GM23338 (cell line): ENCODE measurements around the gene PARL. TPM values are rescaled to one million over a fixed set of nuclear protein-coding genes. Genes with fewer than 3 reads are reported as not detected.

ENCODE experiments used
- ATAC-seq: fragments of 200-7000 bp; cut with Tn5 transposase; 3 replicates; pipeline ENCODE4 v1.9.1; 2020
- DNase-seq: peaks from one replicate; pipeline ENCODE4 v3.0.0-alpha.2; 2015; ENCODE audit warnings: low spot score
- H2AFZ ChIP-seq: fragments of 200-600 bp; sonication (generic); 2 replicates; pipeline ENCODE4 v1.8.0; 2016; ENCODE audit warnings: antibody characterized with exemption, mild to moderate bottlenecking, moderate library complexity
- H3F3A ChIP-seq: fragments of 200-600 bp; sonication (generic); replicated peaks from 2 replicates; pipeline ENCODE4 v1.8.0; 2017; ENCODE audit warnings: antibody characterized with exemption, mixed run types, low read depth
- H3K27ac ChIP-seq: fragments of 200-600 bp; sonication (generic); 2 replicates; pipeline ENCODE4 v1.6.1; 2016; ENCODE audit warnings: low read depth
- H3K27me3 ChIP-seq: fragments of 200-600 bp; sonication (generic); 2 replicates; pipeline ENCODE4 v1.8.0; 2016; ENCODE audit warnings: mild to moderate bottlenecking, mixed run types, moderate library complexity; ENCODE audit not compliant: insufficient read depth
- H3K36me3 ChIP-seq: fragments of 200-600 bp; sonication (generic); 2 replicates; pipeline ENCODE4 v1.8.0; 2016; ENCODE audit warnings: mild to moderate bottlenecking; ENCODE audit not compliant: insufficient read depth
- H3K4me1 ChIP-seq: fragments of 200-600 bp; sonication (generic); 2 replicates; pipeline ENCODE4 v1.8.0; 2016; ENCODE audit warnings: mild to moderate bottlenecking, moderate library complexity; ENCODE audit not compliant: insufficient read depth
- H3K4me2 ChIP-seq: fragments of 200-600 bp; sonication (generic); 2 replicates; pipeline ENCODE4 v1.7.1; 2017; ENCODE audit warnings: mixed run types
- H3K4me3 ChIP-seq: fragments of 200-600 bp; sonication (generic); 2 replicates; pipeline ENCODE4 v1.6.1; 2016; ENCODE audit warnings: mixed run types
- H3K79me2 ChIP-seq: fragments of 200-600 bp; sonication (generic); replicated peaks from 2 replicates; pipeline ENCODE4 v1.8.0; 2017; ENCODE audit warnings: mild to moderate bottlenecking; ENCODE audit not compliant: insufficient read depth
- H3K9me2 ChIP-seq: fragments of 200-600 bp; sonication (generic); 2 replicates; pipeline ENCODE4 v1.8.0; 2017; ENCODE audit not compliant: insufficient read depth
- H4K20me1 ChIP-seq: fragments of 200-600 bp; sonication (generic); replicated peaks from 2 replicates; pipeline ENCODE4 v1.8.0; 2017; ENCODE audit warnings: mild to moderate bottlenecking; ENCODE audit not compliant: insufficient read depth
- H3K27ac Mint-ChIP-seq: 2 replicates; pipeline ENCODE4 v1.8.0; 2020; ENCODE audit warnings: inconsistent platforms, mild to moderate bottlenecking, moderate library complexity, mixed read lengths
- H3K27me3 Mint-ChIP-seq: 3 replicates; pipeline ENCODE4 v1.8.0; 2022; ENCODE audit warnings: low read depth, mild to moderate bottlenecking, moderate library complexity, mixed read lengths, inconsistent platforms; ENCODE audit not compliant: insufficient read depth, poor library complexity
- H3K36me3 Mint-ChIP-seq: 3 replicates; pipeline ENCODE4 v1.8.0; 2021; ENCODE audit warnings: low read depth, mild to moderate bottlenecking, inconsistent platforms, moderate library complexity, mixed read lengths
- H3K4me1 Mint-ChIP-seq: 3 replicates; pipeline ENCODE4 v1.8.0; 2020; ENCODE audit warnings: mild to moderate bottlenecking, inconsistent platforms, mixed read lengths
- H3K4me3 Mint-ChIP-seq: 3 replicates; pipeline ENCODE4 v1.8.0; 2021; ENCODE audit warnings: moderate library complexity, mild to moderate bottlenecking, inconsistent platforms, mixed read lengths
- H3K9me3 Mint-ChIP-seq: 3 replicates; pipeline ENCODE4 v1.8.0; 2020; ENCODE audit warnings: moderate library complexity, mild to moderate bottlenecking, inconsistent platforms, mixed read lengths
- CREB1 ChIP-seq: fragments of 250-450 bp; sonication (Bioruptor Pico); IDR thresholded peaks from 2 replicates; pipeline ENCODE4 v1.5.0; 2020; ENCODE audit warnings: low read depth, mild to moderate bottlenecking, moderate library complexity
- CTCF ChIP-seq, 2 experiments: fragments of 200-600 bp in 1 of 2; sonication (generic) in 1 of 2; conservative IDR thresholded peaks; 2 replicates each; pipeline versions ENCODE4 v1.5.1 to v1.6.1; 2016 to 2017; ENCODE audit warnings: antibody characterized with exemption in 2 of 2, low read depth in 2 of 2, mild to moderate bottlenecking in 2 of 2, moderate library complexity in 1 of 2
- ETS1 ChIP-seq: IDR thresholded peaks from 2 replicates; pipeline ENCODE4 v1.6.1; 2016; ENCODE audit warnings: antibody characterized with exemption
- EZH2 ChIP-seq: fragments of 200-600 bp; sonication (generic); IDR thresholded peaks from one replicate; pipeline ENCODE4 v1.8.0; 2017; ENCODE audit warnings: antibody characterized with exemption, mild to moderate bottlenecking, low read depth; ENCODE audit not compliant: unreplicated experiment
- EZH2phosphoT487 ChIP-seq: fragments of 200-600 bp; sonication (generic); IDR thresholded peaks from one replicate; pipeline ENCODE4 v1.8.1; 2018; ENCODE audit warnings: antibody characterized with exemption; ENCODE audit not compliant: unreplicated experiment
- JUNB ChIP-seq: IDR thresholded peaks from one replicate; pipeline ENCODE4 v1.6.1; 2016; ENCODE audit warnings: antibody characterized with exemption; ENCODE audit not compliant: unreplicated experiment
- NANOG ChIP-seq: IDR thresholded peaks from 2 replicates; pipeline ENCODE4 v1.6.1; 2016; ENCODE audit warnings: antibody characterized with exemption, borderline replicate concordance
- POLR2AphosphoS5 ChIP-seq: IDR thresholded peaks from 2 replicates; pipeline ENCODE4 v1.6.1; 2016; ENCODE audit warnings: antibody characterized with exemption, low read depth
- REST ChIP-seq: IDR thresholded peaks from one replicate; pipeline ENCODE4 v1.6.1; 2018; ENCODE audit warnings: antibody characterized with exemption; ENCODE audit not compliant: unreplicated experiment
- STAT1 ChIP-seq: IDR thresholded peaks from one replicate; pipeline ENCODE4 v1.6.1; 2016; ENCODE audit warnings: antibody characterized with exemption; ENCODE audit not compliant: unreplicated experiment
- ZNF114 ChIP-seq: fragments of 250-450 bp; sonication (Bioruptor Pico); IDR thresholded peaks from 2 replicates; pipeline ENCODE4 v1.5.0; 2020; ENCODE audit warnings: mild to moderate bottlenecking, moderate library complexity
- ZNF331 ChIP-seq: fragments of 250-450 bp; sonication (Bioruptor Pico); IDR thresholded peaks from 2 replicates; pipeline ENCODE4 v1.5.0; 2020; ENCODE audit warnings: low read depth, mild to moderate bottlenecking, moderate library complexity
- ZNF462 ChIP-seq: fragments of 250-450 bp; sonication (Bioruptor Pico); IDR thresholded peaks from 2 replicates; pipeline ENCODE4 v1.5.0; 2020; ENCODE audit warnings: mild to moderate bottlenecking, moderate library complexity
- polyA plus RNA-seq: library from polyadenylated mRNA; unstranded; fragments of >200 nt; fragmentation: Nextera tagmentation; extraction: Ambion mirVana; gene quantifications from 2 replicates; pipeline ENCODE4 v1.2.1, GENCODE V29; 2016
- total RNA-seq: library from RNA; depleted of rRNA; stranded (reverse); fragments of >200 nt; shearing (Covaris generic); gene quantifications from 2 replicates; pipeline ENCODE4 v1.2.3, GENCODE V29; 2014

PARL gene
- total and polyA plus RNA-seq, 2 experiments from 2014 or later, result 67.5 to 78.7 TPM

- peaks cover 77% of the 10 kb centered on the region for H3K36me3 Mint-ChIP-seq
- H2AFZ ChIP-seq, result no peak overlapping the region
- ATAC-seq, result no peak
- no peaks in the 10 kb centered on the region for H3K4me1 Mint-ChIP-seq
- H3K4me1 ChIP-seq, result no peaks in the 10 kb centered on the region
- TF ChIP-seq STAT1, result no peak
- TF ChIP-seq CTCF (conservative IDR thresholded peaks at IDR 0.05; ENCODE audit: low read depth in 2 of 2), result no peak
- no peak for TF ChIP-seq ZNF114 (CRISPR knock-in tag)
- TF ChIP-seq REST, result no peak
- no peak for TF ChIP-seq ETS1
- TF ChIP-seq CREB1 (CRISPR knock-in tag), result no peak
- no peak for TF ChIP-seq ZNF462 (CRISPR knock-in tag)
- no peak for TF ChIP-seq EZH2phosphoT487
- no peak for TF ChIP-seq ZNF331
- TF ChIP-seq JUNB, result no peak
- no peak for TF ChIP-seq NANOG
- TF ChIP-seq POLR2AphosphoS5, result no peak
- no peak for TF ChIP-seq EZH2
- peaks cover 7% of the 10 kb centered on the region for H3K27me3 Mint-ChIP-seq
- no peaks in the 10 kb centered on the region for H3F3A ChIP-seq
- H3K9me3 Mint-ChIP-seq, result no peaks in the 10 kb centered on the region; the same call in 2 of the 3 replicates
- H3K27ac ChIP-seq, result no peak overlapping the region
- H3K79me2 ChIP-seq, result no peaks in the 10 kb centered on the region
- no peak overlapping the region for H3K27ac Mint-ChIP-seq
- no peak overlapping the region for H3K4me2 ChIP-seq
- H3K4me3 Mint-ChIP-seq, result no peak overlapping the region
- no peak overlapping the region for H3K4me3 ChIP-seq
- H3K27me3 ChIP-seq, result no peaks in the 10 kb centered on the region
- DNase-seq, result no peak
- H4K20me1 ChIP-seq, result no peaks in the 10 kb centered on the region; the same call in none of the 2 replicates
- peaks cover 49% of the 10 kb centered on the region for H3K36me3 ChIP-seq
- H3K9me2 ChIP-seq, result no peaks in the 10 kb centered on the region
Observed at GRCh38 chr3:183800243-183800863, 84.3 kb downstream of the PARL start.
